T-cell (primary cell): ENCODE data around the gene ABCC12. TPM values are rescaled to one million over a fixed set of nuclear protein-coding genes. Genes with fewer than 3 reads are reported as not detected.

Experiments
- ATAC-seq, 4 experiments: fragments of 200-7000 bp in 3 of 4; fragments of 150-1000 bp in 1 of 4; cut with Tn5 transposase; replicated peaks in 1 of 4; 1 replicate in 3 of 4; 2 replicates in 1 of 4; pipeline ENCODE4 v1.10.0; 2021; ENCODE audit warnings: moderate library complexity in 3 of 4, mild to moderate bottlenecking in 2 of 4, moderate number of reproducible peaks in 1 of 4
- CTCF ChIA-PET, 2 donors: fragments of 300-600 bp; sonication (Branson Sonifier 250); formaldehyde crosslinking; loops; one replicate each; lab custom pipeline; 2022; ENCODE audit warnings: antibody characterized with exemption in 2 of 2; lab: Charles Lee
- POLR2A ChIA-PET, 2 donors: fragments of 300-600 bp; sonication (Branson Sonifier 250); formaldehyde crosslinking; loops; one replicate each; lab custom pipeline; 2022; ENCODE audit warnings: antibody characterized with exemption in 2 of 2; lab: Charles Lee
- DNase-seq, 35 experiments: peaks; one replicate each; pipeline versions ENCODE4 v3.0.0 to v3.0.0-alpha.2; 2013 to 2023
- H3K27ac ChIP-seq: one replicate; pipeline ENCODE4 v1.5.1; 2013; ENCODE audit warnings: low read length
- H3K27me3 ChIP-seq, 2 experiments: replicated peaks in 1 of 2; 1 replicate in 1 of 2; 2 replicates in 1 of 2; pipeline versions ENCODE4 v1.6.1 to v1.7.0; 2013; ENCODE audit warnings: low read length in 1 of 2, mixed read lengths in 1 of 2; ENCODE audit not compliant: control insufficient read depth in 2 of 2, insufficient read depth in 2 of 2; ENCODE audit errors: extremely low read depth in 1 of 2
- H3K36me3 ChIP-seq, 2 donors: 1 replicate in 1 of 2; 2 replicates in 1 of 2; pipeline versions ENCODE4 v1.6.1 to v1.7.0; 2013; ENCODE audit warnings: low read length in 1 of 2; ENCODE audit not compliant: control insufficient read depth in 2 of 2, insufficient read depth in 1 of 2; ENCODE audit errors: extremely low read depth in 1 of 2
- H3K4me1 ChIP-seq, 2 experiments: 1 replicate in 1 of 2; 2 replicates in 1 of 2; pipeline versions ENCODE4 v1.6.1 to v1.7.0; 2013; ENCODE audit warnings: low read length in 2 of 2, mixed read lengths in 1 of 2; ENCODE audit not compliant: insufficient read depth in 2 of 2, control insufficient read depth in 1 of 2; ENCODE audit errors: extremely low read depth in 1 of 2
- H3K4me3 ChIP-seq, 2 donors: 1 replicate in 1 of 2; 2 replicates in 1 of 2; pipeline versions ENCODE4 v1.5.1 to v1.7.0; 2013; ENCODE audit warnings: mild to moderate bottlenecking in 2 of 2, low read length in 1 of 2, moderate library complexity in 1 of 2; ENCODE audit not compliant: control insufficient read depth in 1 of 2; ENCODE audit errors: extremely low read depth in 1 of 2
- H3K9me3 ChIP-seq: 2 replicates; pipeline ENCODE4 v1.7.0; 2013
- H3K27ac Mint-ChIP-seq, 2 donors: one replicate each; pipeline ENCODE4 v1.8.0; 2020 to 2021; ENCODE audit warnings: mild to moderate bottlenecking in 2 of 2, mixed read lengths in 2 of 2
- H3K27me3 Mint-ChIP-seq, 2 donors: one replicate each; pipeline ENCODE4 v1.8.0; 2021 to 2022; ENCODE audit warnings: mixed read lengths in 2 of 2
- H3K36me3 Mint-ChIP-seq: one replicate; pipeline ENCODE4 v1.8.0; 2021; ENCODE audit warnings: mixed read lengths
- H3K4me1 Mint-ChIP-seq, 3 donors: one replicate each; pipeline ENCODE4 v1.8.0; 2020 to 2022; ENCODE audit warnings: mixed read lengths in 3 of 3, mild to moderate bottlenecking in 1 of 3
- H3K4me3 Mint-ChIP-seq, 3 donors: one replicate each; pipeline ENCODE4 v1.8.0; 2020 to 2022; ENCODE audit warnings: mild to moderate bottlenecking in 3 of 3, mixed read lengths in 3 of 3, moderate library complexity in 3 of 3
- H3K9me3 Mint-ChIP-seq, 3 donors: one replicate each; pipeline ENCODE4 v1.8.0; 2020 to 2022; ENCODE audit warnings: mixed read lengths in 3 of 3
- WGBS: methylation state at CpG from one replicate; pipeline ENCODE4 v1.1.5; 2013; ENCODE audit warnings: missing lambda C conversion rate; ENCODE audit not compliant: insufficient coverage; 5-methylcytosine and 5-hydroxymethylcytosine counted together
- total RNA-seq, 35 experiments: library from RNA in 6 of 35; stranded (reverse) in 6 of 35; fragments of 120-200 nt in 1 of 35; gene quantifications; one replicate each; pipeline versions ENCODE4 v1.2.1 to v1.2.4 and lab custom pipeline; 2013 to 2026

ABCC12 gene
- total RNA-seq (not detected), total RNA-seq (lab: John Stamatoyannopoulos, UW) (0 to 0.05 (median 0) reads per million in 29 experiments)
- total RNA-seq (2013) = not detected

- peaks cover 0 to 13% (median 9%) of the 10 kb centered on the region in 3 donors for H3K4me1 Mint-ChIP-seq
- no peaks in the 10 kb centered on the region for H3K9me3 ChIP-seq
- CTCF ChIA-PET = interaction anchor here (0.6 to 2.1 kb wide), 7 partner anchors 16 to 1204 kb away, joined by 3 to 7 read pairs (median 5); no protein-coding TSS in a partner anchor
- H3K4me3 ChIP-seq = no peak within 1 kb of the TSS
- no peak within 1 kb of the TSS for H3K4me3 Mint-ChIP-seq
- H3K27me3 Mint-ChIP-seq = peaks cover 13 to 15% of the 10 kb centered on the region in 2 donors
- H3K27ac ChIP-seq = no peak within 1 kb of the TSS
- no peaks in the 10 kb centered on the region for H3K36me3 ChIP-seq
- peaks cover 4 to 31% of the 10 kb centered on the region in 2 experiments for H3K27me3 ChIP-seq
- no peaks in the 10 kb centered on the region for H3K9me3 Mint-ChIP-seq
- no peaks in the 10 kb centered on the region for H3K36me3 Mint-ChIP-seq
- peaks cover 0 to 4% of the 10 kb centered on the region in 2 experiments for H3K4me1 ChIP-seq
- no peak within 1 kb of the TSS for H3K27ac Mint-ChIP-seq
- POLR2A ChIA-PET = no interaction called here
- DNase-seq (no peak), ATAC-seq (no peak)
- 46% methylated on average over 15 of the region's 24 CpGs for WGBS
Observed at GRCh38 chr16:48155926-48156789, at the start of gene ABCC12. Gene ABCC12, minus strand, starts transcription at chr16:48155993. Its CDS starts 9,569 bp downstream, at chr16:48146424.

GRCh38 chr16:48204825-48205151 lies 49.0 kb upstream of the ABCC12 start:
- no peak for DNase-seq
- Histone ChIP-seq H3K27me3 (peaks cover 0 to 17% of the 10 kb centered on the region in 2 experiments), H3K27ac (no peak overlapping the region), H3K4me1 (no peaks in the 10 kb centered on the region), H3K9me3 (no peaks in the 10 kb centered on the region), H3K4me3 (no peak overlapping the region), H3K36me3 (no peaks in the 10 kb centered on the region)
- ATAC-seq = no peak
- Mint-ChIP-seq H3K27me3 (peaks cover 24 to 26% of the 10 kb centered on the region in 2 donors), H3K4me3 (no peak overlapping the region), H3K4me1 (no peaks in the 10 kb centered on the region), H3K9me3 (no peaks in the 10 kb centered on the region), H3K36me3 (no peaks in the 10 kb centered on the region), H3K27ac (no peak overlapping the region)
- ChIA-PET CTCF (no interaction called here), POLR2A (no interaction called here)
- WGBS = no CpG with 5 or more reads among the region's 6 CpGs

GRCh38 chr16:48203974-48204824 lies 48.4 kb upstream of the ABCC12 start:
- H3K4me3 Mint-ChIP-seq = no peak overlapping the region
- H3K9me3 Mint-ChIP-seq = no peaks in the 10 kb centered on the region
- Histone ChIP-seq H3K4me1 (no peaks in the 10 kb centered on the region), H3K27me3 (peaks cover 0 to 17% of the 10 kb centered on the region in 2 experiments), H3K4me3 (no peak overlapping the region), H3K36me3 (no peaks in the 10 kb centered on the region), H3K27ac (no peak overlapping the region), H3K9me3 (no peaks in the 10 kb centered on the region)
- ChIA-PET CTCF (no interaction called here), POLR2A (no interaction called here)
- no peak for ATAC-seq
- no peak for DNase-seq
- 89% methylated on average over 6 of the region's 8 CpGs for WGBS
- H3K36me3 Mint-ChIP-seq = no peaks in the 10 kb centered on the region
- H3K4me1 Mint-ChIP-seq = no peaks in the 10 kb centered on the region
- H3K27me3 Mint-ChIP-seq = peaks cover 24 to 26% of the 10 kb centered on the region in 2 donors
- no peak overlapping the region for H3K27ac Mint-ChIP-seq

GRCh38 chr16:48201515-48202201 lies 45.9 kb upstream of the ABCC12 start:
- Histone ChIP-seq H3K36me3 (no peaks in the 10 kb centered on the region), H3K9me3 (no peaks in the 10 kb centered on the region), H3K27me3 (peaks cover 0 to 10% of the 10 kb centered on the region in 2 experiments), H3K27ac (no peak overlapping the region), H3K4me1 (no peaks in the 10 kb centered on the region), H3K4me3 (no peak overlapping the region)
- Mint-ChIP-seq H3K4me1 (no peaks in the 10 kb centered on the region), H3K27me3 (peaks cover 14% of the 10 kb centered on the region in 2 donors), H3K27ac (no peak overlapping the region), H3K4me3 (no peak overlapping the region), H3K9me3 (peaks cover 0 to 3% (median 0%) of the 10 kb centered on the region in 3 donors), H3K36me3 (no peaks in the 10 kb centered on the region)
- ATAC-seq (no peak), DNase-seq (no peak)
- CTCF ChIA-PET = no interaction called here
- WGBS = 86% methylated on average over 5 of the region's 6 CpGs
- POLR2A ChIA-PET = no interaction called here

DNA sequence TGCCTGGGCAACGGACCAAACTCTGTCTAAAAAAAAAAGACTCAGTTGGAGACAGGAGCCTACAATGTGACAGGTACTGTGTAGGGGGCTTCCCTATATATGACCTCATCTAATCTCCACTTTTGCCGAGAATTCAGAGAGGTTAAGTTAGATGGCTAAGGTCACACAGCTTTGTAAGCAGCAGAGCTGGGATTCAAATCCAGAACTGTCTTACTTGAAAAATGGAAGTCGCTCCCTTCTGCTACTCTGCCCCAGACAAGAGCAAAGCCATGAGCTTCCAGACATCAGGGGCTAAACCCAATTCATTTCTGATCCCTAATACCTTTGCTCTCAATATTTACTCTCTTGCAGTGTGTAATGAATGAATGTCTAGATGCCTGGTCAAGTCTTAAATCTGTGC lies 41.5 kb upstream of the ABCC12 start:
- WGBS = no CpG with 5 or more reads among the region's 3 CpGs
- no peak overlapping the region for H3K4me3 Mint-ChIP-seq

More for the DNA sequence above, 41.5 kb upstream of the ABCC12 start:
- Histone ChIP-seq H3K36me3 (no peaks in the 10 kb centered on the region), H3K4me1 (no peaks in the 10 kb centered on the region), H3K9me3 (no peaks in the 10 kb centered on the region), H3K27me3 (peaks cover 0 to 6% of the 10 kb centered on the region in 2 experiments), H3K4me3 (no peak overlapping the region), H3K27ac (no peak overlapping the region)
- ATAC-seq (no peak), DNase-seq (no peak)
- no peaks in the 10 kb centered on the region for H3K4me1 Mint-ChIP-seq
- no peak overlapping the region for H3K27ac Mint-ChIP-seq
- POLR2A ChIA-PET = no interaction called here
- H3K36me3 Mint-ChIP-seq = no peaks in the 10 kb centered on the region
- CTCF ChIA-PET = interaction anchor here in 1 of 2 donors (0.6 kb wide), 1 partner anchor 433 kb away, joined by 3 read pairs; no protein-coding TSS in a partner anchor
- peaks cover 0 to 3% (median 0%) of the 10 kb centered on the region in 3 donors for H3K9me3 Mint-ChIP-seq
- peaks cover 5 to 6% of the 10 kb centered on the region in 2 donors for H3K27me3 Mint-ChIP-seq
